GM12873 (cell line): ENCODE measurements around the gene HMCN2.

Experiments
- CTCF ChIP-seq: IDR thresholded peaks from 2 replicates; pipeline ENCODE4 v1.5.1; 2012; ENCODE audit warnings: low read depth, mild to moderate bottlenecking, moderate library complexity, low read length, control low read depth; ENCODE audit not compliant: insufficient read depth; ENCODE audit errors: missing control alignments

HMCN2 gene

DNA sequence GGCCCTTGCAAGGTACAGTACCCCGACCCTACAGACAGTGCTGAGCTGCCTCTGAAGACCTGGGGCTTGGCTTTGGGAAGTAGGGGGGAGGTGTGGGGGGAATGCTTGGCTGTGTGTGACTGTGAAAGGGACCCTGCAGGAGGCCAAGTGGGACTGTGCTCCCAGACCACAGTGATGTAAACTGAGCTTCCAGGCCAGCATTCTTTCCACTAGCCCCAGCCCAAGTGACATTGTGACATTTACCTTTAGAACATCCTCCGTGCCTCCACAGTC lies 31.2 kb downstream of the HMCN2 start:
- TF ChIP-seq CTCF = no peak

GRCh38 chr9:130297371-130297770 lies 31.8 kb downstream of the HMCN2 start:
- no peak for TF ChIP-seq CTCF

GRCh38 chr9:130298662-130299279 lies 33.2 kb downstream of the HMCN2 start:
- TF ChIP-seq CTCF = no peak

DNA sequence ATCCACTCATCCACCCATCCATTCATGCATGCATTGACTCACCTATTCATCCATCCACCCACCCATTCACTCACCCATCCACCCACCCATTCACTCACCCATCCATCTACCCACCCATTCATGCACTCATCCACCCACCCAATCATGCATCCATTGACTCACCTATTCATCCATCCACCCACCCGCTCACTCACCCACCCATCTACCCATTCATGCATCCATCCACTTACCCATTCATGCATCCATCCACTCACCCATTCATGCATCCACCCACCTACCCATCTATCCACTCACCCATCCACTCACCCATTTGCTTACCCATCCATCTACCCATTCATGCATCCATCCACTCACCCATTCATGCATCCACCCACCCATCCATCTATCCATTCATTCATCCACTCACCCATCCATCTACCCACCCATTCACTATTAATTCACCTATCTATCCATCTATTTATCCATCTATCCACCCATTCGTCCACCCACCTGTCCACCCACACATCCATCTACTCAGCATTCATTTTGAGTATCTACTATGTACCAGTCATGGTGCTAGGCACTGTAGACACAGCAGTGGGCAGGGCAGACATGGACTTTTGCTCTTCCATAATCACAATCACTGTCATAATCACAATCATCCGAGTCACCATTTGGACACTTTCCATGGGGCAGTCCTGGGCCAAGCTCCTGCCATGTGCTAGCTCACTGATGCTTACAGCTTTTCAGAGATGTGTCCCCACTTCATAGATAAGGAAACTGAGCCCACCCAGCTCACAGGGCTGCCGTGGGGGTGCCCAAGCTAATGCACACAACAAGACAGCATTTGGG lies 34.4 kb downstream of the HMCN2 start:
- no peak for TF ChIP-seq CTCF

DNA sequence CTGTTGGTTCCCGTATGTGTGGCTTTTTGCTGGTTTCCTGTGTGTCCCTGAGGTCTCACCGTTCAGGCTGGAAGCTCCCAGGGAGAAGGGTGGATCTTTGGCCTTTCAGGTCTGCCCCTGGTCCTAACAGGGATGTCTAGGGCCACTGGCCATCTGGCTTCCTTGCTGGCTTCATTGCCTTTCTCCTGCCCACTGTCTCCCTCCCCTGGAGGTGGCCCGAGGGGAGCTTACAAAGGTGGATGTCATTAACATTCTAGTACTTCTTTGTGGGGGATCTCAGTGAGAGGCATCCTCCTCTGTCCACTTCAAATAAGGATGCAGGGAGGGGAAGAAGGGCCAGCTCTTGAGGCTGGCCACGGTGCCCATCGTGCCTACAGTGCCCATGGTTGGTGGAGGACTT lies 35.2 kb downstream of the HMCN2 start:
- no peak for TF ChIP-seq CTCF

GRCh38 chr9:130301483-130302286 lies 36.1 kb downstream of the HMCN2 start:
- TF ChIP-seq CTCF = no peak
